GM12873 (cell line): ENCODE measurements around the gene RAD50.

Experiments used
- TF ChIP-seq, protein P1 (sequence below): IDR thresholded peaks from 2 replicates; pipeline ENCODE4 v1.5.1; 2012; ENCODE audit warnings: low read depth, mild to moderate bottlenecking, moderate library complexity, low read length, control low read depth; ENCODE audit not compliant: insufficient read depth; ENCODE audit errors: missing control alignments

Gene RAD50

DNA sequence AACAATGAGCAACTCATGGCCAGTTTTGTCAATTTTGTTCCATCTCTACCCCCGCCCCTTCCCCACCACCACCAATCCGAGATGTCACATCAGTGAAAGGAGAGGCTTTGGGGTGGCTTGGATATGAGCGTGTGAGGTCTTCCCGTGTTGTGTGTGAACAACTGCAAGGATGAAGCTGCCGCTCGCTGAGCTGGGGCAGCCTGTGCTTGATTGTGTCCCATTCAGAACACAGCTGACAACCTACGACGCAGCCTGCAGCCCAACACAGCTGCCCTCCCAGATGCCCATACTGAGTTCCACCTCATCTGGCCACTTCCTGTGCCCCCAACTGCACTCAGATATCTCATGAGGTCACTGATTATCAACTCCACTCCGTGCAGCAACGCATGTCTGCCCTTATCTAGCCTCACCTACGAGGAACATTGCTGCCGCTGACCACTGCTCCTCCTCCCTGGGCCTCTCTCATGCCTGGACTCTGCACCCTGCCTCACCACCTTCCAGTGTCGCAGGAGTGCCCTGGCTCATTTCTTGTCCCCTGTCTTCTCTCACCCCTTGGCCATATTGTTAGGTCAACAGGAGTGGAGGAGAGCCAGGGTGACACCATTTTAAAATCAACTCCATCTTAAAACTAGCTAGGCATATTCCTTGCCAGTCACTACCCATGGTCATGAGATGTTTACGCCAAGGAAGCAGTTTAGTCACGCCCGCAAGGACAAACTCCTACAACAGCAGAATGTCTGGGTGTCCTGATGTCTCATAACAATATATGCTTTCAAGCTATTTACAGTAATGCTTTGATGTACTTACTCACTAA is 109.7 kb downstream of the RAD50 start:
- TF ChIP-seq, protein P1, sequence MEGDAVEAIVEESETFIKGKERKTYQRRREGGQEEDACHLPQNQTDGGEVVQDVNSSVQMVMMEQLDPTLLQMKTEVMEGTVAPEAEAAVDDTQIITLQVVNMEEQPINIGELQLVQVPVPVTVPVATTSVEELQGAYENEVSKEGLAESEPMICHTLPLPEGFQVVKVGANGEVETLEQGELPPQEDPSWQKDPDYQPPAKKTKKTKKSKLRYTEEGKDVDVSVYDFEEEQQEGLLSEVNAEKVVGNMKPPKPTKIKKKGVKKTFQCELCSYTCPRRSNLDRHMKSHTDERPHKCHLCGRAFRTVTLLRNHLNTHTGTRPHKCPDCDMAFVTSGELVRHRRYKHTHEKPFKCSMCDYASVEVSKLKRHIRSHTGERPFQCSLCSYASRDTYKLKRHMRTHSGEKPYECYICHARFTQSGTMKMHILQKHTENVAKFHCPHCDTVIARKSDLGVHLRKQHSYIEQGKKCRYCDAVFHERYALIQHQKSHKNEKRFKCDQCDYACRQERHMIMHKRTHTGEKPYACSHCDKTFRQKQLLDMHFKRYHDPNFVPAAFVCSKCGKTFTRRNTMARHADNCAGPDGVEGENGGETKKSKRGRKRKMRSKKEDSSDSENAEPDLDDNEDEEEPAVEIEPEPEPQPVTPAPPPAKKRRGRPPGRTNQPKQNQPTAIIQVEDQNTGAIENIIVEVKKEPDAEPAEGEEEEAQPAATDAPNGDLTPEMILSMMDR = no peak

DNA sequence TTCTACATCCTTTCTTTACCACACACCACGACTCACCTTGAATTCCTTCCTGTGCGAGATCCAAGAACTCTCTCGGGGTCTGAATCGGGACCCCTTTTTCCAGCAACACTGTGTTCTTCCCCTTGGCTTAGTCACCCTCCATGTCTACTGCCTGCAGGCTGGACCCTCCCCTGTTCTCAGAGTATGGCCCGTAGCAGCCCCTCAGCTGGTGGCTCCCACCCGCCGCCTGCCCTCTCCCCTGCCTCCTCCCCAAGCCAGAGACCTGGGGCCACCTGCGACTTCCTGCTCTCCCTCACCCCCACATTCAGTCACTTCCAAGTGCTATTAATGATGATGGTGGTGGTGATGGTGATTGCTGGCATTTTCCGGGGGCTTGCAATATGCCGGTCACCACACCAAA is 110.5 kb downstream of the RAD50 start:
- TF ChIP-seq, protein P1 = no peak

DNA sequence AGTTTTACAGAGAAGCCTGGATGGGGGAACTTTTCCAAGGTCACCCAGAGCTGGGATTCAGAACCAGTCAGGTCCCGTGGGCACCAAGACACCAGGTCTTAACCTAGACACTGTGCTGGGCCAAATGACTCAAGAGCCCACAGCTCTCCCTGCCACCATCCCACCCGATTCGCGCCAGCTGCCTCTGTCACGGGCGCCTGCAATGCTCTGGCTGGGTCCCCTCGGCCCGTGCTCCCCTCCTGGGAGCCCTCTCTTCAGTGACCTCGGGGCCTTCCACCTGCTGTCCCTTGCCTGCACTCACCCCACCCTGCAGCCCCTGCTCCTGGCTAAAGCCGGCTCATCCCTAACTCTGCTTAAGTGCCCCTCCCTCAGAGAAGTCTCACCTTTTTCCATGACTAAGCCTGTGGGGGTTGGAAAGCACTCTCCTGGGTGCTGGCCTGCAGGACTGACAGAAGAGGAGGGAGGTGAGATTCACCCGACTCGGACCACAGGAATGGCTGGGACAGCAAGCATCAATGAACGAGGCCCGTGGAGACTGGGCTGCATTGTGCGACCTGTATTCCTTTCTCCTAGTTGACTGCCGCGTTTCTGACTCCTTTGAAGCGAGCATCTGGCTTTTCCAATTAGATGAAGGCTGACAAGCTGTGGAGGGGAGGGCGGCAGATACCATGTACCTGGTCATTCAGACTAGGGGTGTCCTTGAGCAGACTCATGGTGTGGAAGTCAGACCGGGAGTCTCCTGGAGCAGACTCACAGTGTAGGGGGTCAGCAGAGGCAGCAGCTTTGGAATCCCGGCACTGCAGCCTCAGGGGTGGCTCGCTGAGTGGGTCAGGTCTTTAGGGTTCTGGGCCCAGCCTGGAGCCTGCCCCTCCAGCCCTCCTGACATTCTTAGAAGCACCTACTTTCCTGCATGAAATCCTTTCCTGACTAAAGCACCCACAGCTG is 111.3 kb downstream of the RAD50 start:
- TF ChIP-seq, protein P1 = no peak

DNA sequence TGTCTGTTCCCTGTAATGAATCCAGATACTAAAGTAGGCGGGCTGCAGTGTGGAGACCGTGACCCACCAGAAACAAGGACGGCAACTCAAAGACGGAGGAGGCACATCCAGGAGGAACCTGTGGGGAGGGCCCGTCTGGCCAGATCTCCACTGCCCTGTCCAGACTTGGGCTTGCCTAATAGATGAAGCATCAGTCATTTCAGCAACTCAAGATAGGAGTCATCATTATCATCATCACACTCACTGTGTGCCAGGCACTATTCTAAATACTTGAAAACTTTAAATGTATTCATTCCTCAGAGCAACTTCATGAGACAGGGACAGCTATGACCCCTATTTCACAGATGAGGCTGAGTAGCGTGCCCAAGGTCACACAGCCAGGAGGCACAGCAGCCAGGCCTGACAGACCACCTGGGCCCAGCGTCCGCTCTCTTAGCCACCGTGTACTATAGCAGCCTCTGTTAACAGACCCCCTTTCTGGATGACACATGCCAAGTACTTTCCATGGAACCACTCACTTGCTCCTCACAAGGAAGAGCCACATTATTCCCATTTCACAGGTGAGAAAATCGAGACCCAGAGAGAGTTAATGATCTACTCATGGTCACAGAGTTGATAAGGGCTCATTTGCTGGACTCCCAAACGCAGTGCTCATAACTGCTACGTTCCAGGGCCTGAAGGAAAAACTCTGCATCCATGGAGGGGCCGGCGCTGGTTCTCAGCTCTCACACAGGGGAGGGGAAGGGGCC is 112.1 kb downstream of the RAD50 start:
- TF ChIP-seq, protein P1 = no peak

DNA sequence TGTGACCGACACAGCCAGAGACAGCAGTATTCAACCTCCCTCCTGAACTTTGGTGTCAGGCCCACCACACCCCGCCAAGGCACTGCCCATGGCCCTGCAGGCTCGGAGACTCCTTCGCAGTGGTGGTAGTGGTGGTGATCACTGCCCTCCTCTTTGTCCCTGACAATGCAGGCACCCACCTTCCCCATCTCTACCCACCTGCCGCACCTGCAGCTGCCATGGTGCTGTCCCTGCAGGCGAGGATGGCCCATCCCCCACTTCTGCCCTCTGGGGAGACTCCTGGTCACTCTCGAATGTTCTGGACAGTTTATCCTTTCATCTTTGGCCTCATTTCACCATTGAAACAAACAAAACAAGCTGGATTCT is 112.7 kb downstream of the RAD50 start:
- TF ChIP-seq, protein P1 = no peak

DNA sequence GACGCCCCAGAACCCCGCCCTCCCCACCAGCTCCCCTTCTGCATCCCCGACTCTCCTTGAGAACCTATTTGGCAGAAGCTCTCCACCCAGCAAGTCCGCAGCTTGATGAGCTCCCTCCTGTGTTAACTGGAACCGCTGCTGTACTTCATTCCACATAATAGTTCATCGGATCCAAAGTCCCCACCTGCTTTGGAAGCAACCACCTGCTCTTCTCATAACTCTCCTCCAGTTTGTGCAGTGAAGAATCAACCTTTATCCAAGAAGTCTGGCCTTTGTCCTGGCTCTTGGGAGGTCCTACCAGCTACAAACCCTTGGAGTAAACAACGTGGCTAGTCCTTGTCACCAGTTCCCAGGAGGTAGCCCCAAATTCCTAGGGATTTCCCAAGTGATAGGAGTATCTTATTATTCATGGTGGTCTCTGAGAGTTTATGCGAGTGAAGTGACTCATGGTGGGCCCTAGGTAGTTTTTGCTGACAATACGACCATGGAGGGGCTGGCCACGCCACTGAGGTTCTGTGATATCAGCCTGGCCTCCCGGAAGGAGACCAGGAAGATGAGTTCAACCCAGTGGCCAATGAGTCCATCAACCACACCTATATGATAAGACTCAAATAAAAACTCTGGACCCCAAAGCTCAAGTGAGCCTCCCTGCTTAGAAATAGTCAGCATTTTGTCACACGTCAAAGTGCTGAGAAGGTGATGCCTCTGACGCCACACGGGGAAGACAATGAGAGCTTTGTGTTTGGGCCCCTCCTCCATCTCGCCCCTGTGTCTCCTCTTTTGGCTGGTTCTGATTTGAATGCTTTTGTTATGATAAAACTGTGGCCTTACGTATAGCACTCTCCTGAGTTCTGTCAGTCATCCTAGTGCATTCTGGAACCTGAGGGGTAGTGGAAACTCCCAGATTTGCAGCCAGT is 113.4 kb downstream of the RAD50 start:
- TF ChIP-seq, protein P1 = no peak
